Adrenal gland (tissue), 5 donors: ENCODE data around the gene ZFYVE19.

Experiments
- CTCF ChIP-seq, 6 experiments: fragments of 450-650 bp in 4 of 6; fragments of 200-600 bp in 2 of 6; sonication (generic) in 1 of 6; IDR thresholded peaks; 1 replicate in 5 of 6; 2 replicates in 1 of 6; pipeline versions ENCODE4 v1.5.1 to v1.8.0; 2016 to 2021; ENCODE audit warnings: antibody characterized with exemption in 6 of 6, mild to moderate bottlenecking in 2 of 6, moderate library complexity in 1 of 6
- POLR2A ChIP-seq, 2 donors: fragments of 450-650 bp; IDR thresholded peaks; one replicate each; pipeline ENCODE4 v1.6.1; 2017; ENCODE audit warnings: antibody characterized with exemption in 2 of 2, mild to moderate bottlenecking in 2 of 2, moderate library complexity in 1 of 2
- donor health status: DM: no; HTN: no; CAD: no.

GRCh38 chr15:40796041-40796440 lies 10.8 kb upstream of the ZFYVE19 start:
- no peak for TF ChIP-seq CTCF (IDR thresholded peaks at IDR 0.05)
- no peak for TF ChIP-seq POLR2A (IDR thresholded peaks at IDR 0.05)
